PC-9 (cell line): Measurements from ENCODE around the gene CSRP1. TPM values are rescaled to one million over a fixed set of nuclear protein-coding genes. Genes with fewer than 3 reads are reported as not detected.

Experiments
- BruUV-seq: library from RNA; stranded (reverse); fragments of 400-500 nt; replicated peaks from 2 replicates; lab custom pipeline; 2021; lab: Mats Ljungman, UMichigan
- CTCF ChIA-PET: fragments of 300-600 bp; sonication (Branson Sonifier 250); formaldehyde crosslinking; loops from one replicate; lab custom pipeline; 2022; ENCODE audit warnings: antibody characterized with exemption; lab: Charles Lee
- POLR2A ChIA-PET: fragments of 300-600 bp; sonication (Branson Sonifier 250); formaldehyde crosslinking; loops from one replicate; lab custom pipeline; 2022; ENCODE audit warnings: antibody characterized with exemption; ENCODE audit not compliant: unreplicated experiment; lab: Charles Lee
- DNase-seq, 2 experiments: peaks; one replicate each; pipeline versions ENCODE4 v3.0.0 to v3.0.0-alpha.2; 2015 to 2022; ENCODE audit warnings: mixed read lengths in 1 of 2
- H2AFZ ChIP-seq: fragments of 200-600 bp; sonication (generic); 2 replicates; pipeline ENCODE4 v1.8.1; 2017; ENCODE audit warnings: antibody characterized with exemption
- H3F3A ChIP-seq: fragments of 200-600 bp; sonication (generic); 2 replicates; pipeline ENCODE4 v1.8.1; 2017; ENCODE audit warnings: antibody characterized with exemption, mild to moderate bottlenecking, low read depth; ENCODE audit not compliant: insufficient read depth
- H3K27ac ChIP-seq: fragments of 200-600 bp; sonication (generic); 2 replicates; pipeline ENCODE4 v1.6.1; 2016; ENCODE audit warnings: mixed run types
- H3K27me3 ChIP-seq: fragments of 200-600 bp; sonication (generic); 2 replicates; pipeline ENCODE4 v1.6.1; 2016; ENCODE audit warnings: low read depth, mixed run types; ENCODE audit not compliant: insufficient read depth
- H3K36me3 ChIP-seq: fragments of 200-600 bp; sonication (generic); 2 replicates; pipeline ENCODE4 v1.6.1; 2016; ENCODE audit warnings: low read depth, mixed run types
- H3K4me1 ChIP-seq: fragments of 200-600 bp; sonication (generic); replicated peaks from 2 replicates; pipeline ENCODE4 v1.6.1; 2016; ENCODE audit warnings: mixed run types; ENCODE audit not compliant: insufficient read depth
- H3K4me2 ChIP-seq: fragments of 200-600 bp; sonication (generic); 2 replicates; pipeline ENCODE4 v1.6.1; 2017; ENCODE audit warnings: mixed run types
- H3K4me3 ChIP-seq: fragments of 200-600 bp; sonication (generic); 2 replicates; pipeline ENCODE4 v1.6.1; 2016; ENCODE audit warnings: mixed run types
- H3K79me2 ChIP-seq: fragments of 200-600 bp; sonication (generic); 2 replicates; pipeline ENCODE4 v1.6.1; 2017; ENCODE audit warnings: low read depth, mixed run types
- H3K9me2 ChIP-seq: fragments of 200-600 bp; sonication (generic); 2 replicates; pipeline ENCODE4 v1.8.1; 2017; ENCODE audit warnings: mild to moderate bottlenecking; ENCODE audit not compliant: insufficient read depth
- H3K9me3 ChIP-seq: fragments of 200-600 bp; sonication (generic); 2 replicates; pipeline ENCODE4 v1.8.1; 2016; ENCODE audit warnings: low read depth; ENCODE audit not compliant: insufficient read depth
- H4K20me1 ChIP-seq: fragments of 200-600 bp; sonication (generic); 2 replicates; pipeline ENCODE4 v1.8.1; 2017; ENCODE audit not compliant: insufficient read depth
- CTCF ChIP-seq: fragments of 200-600 bp; sonication (generic); conservative IDR thresholded peaks from 2 replicates; pipeline ENCODE4 v1.6.1; 2017; ENCODE audit warnings: mixed run types, antibody characterized with exemption, mild to moderate bottlenecking, moderate library complexity
- EZH2 ChIP-seq: fragments of 200-600 bp; sonication (generic); IDR thresholded peaks from 2 replicates; pipeline ENCODE4 v1.8.0; 2017; ENCODE audit warnings: antibody characterized with exemption, low read depth
- intact Hi-C: fragments of 100-400 bp; cut with micrococcal nuclease; formaldehyde crosslinking; loops from one replicate; pipeline ENCODE4 v1.10.0; 2022; ENCODE audit not compliant: unreplicated experiment
- total RNA-seq: library from RNA; stranded (reverse); gene quantifications from 2 replicates; pipeline ENCODE4 v1.2.3, GENCODE V29; 2021

CSRP1 gene
- total RNA-seq, 1 experiment from 2014 or later: 61.3 TPM

- TF ChIP-seq CTCF (no peak), EZH2 (no peak)
- peak; percentile 81 to 99 for DNase-seq
- H3K27me3 ChIP-seq: no peaks in the 10 kb centered on the region
- H3K4me3 ChIP-seq: peak overlapping the region; percentile 43
- H3K27ac ChIP-seq: peak overlapping the region; percentile 100
- H3K36me3 ChIP-seq: peaks cover 19% of the 10 kb centered on the region
- CTCF ChIA-PET: interaction anchor here (0.9 to 1.6 kb wide), 3 partner anchors 13 to 26 kb away, joined by 3 to 5 read pairs (median 3); no protein-coding TSS in a partner anchor
- H3K4me1 ChIP-seq: peaks cover 88% of the 10 kb centered on the region
- no peaks in the 10 kb centered on the region for H4K20me1 ChIP-seq
- intact Hi-C loops: loop anchor here (2.0 to 10.0 kb wide), 4 partner anchors 28 to 884 kb away; partner anchors contain the start of genes LAD1, PPP1R12B and UBE2T
- POLR2A ChIA-PET: interaction anchor here (0.6 to 1.2 kb wide), 3 partner anchors 8 to 116 kb away, joined by 3 to 5 read pairs (median 4); partner anchors contain the start of gene PHLDA3
- H3K4me2 ChIP-seq: peak overlapping the region; percentile 85
- BruUV-seq: no TSS peak
- peaks cover 19% of the 10 kb centered on the region for H3K79me2 ChIP-seq
- peaks cover 63% of the 10 kb centered on the region for H3F3A ChIP-seq
- H3K9me2 ChIP-seq: no peaks in the 10 kb centered on the region
- no peak overlapping the region for H2AFZ ChIP-seq
- no peaks in the 10 kb centered on the region for H3K9me3 ChIP-seq
Measured at GRCh38 chr1:201460814-201461644, 45.9 kb downstream of the CSRP1 start.

GRCh38 chr1:201459775-201460174, 47.1 kb downstream of the CSRP1 start:
- Histone ChIP-seq H3F3A (peaks cover 66% of the 10 kb centered on the region), H3K4me3 (no peak overlapping the region), H3K9me2 (no peaks in the 10 kb centered on the region), H3K27ac (peak overlapping the region; percentile 100), H4K20me1 (no peaks in the 10 kb centered on the region), H3K27me3 (no peaks in the 10 kb centered on the region), H3K36me3 (peaks cover 7% of the 10 kb centered on the region), H2AFZ (no peak overlapping the region), H3K9me3 (no peaks in the 10 kb centered on the region), H3K79me2 (peaks cover 6% of the 10 kb centered on the region; the same call in 1 of the 2 replicates), H3K4me1 (peaks cover 83% of the 10 kb centered on the region), H3K4me2 (peak overlapping the region; percentile 85)
- intact Hi-C loops: loop anchor here (2.0 to 10.0 kb wide), 4 partner anchors 29 to 885 kb away; partner anchors contain the start of genes LAD1, PPP1R12B and UBE2T
- POLR2A ChIA-PET: no interaction called here
- DNase-seq: no peak
- TF ChIP-seq CTCF (no peak), EZH2 (no peak)
- BruUV-seq: no TSS peak
- CTCF ChIA-PET: no interaction called here

- Histone ChIP-seq H2AFZ (no peak overlapping the region), H3K36me3 (no peaks in the 10 kb centered on the region), H3K4me3 (no peak overlapping the region), H3K79me2 (no peaks in the 10 kb centered on the region), H4K20me1 (no peaks in the 10 kb centered on the region), H3K4me1 (peaks cover 76% of the 10 kb centered on the region), H3F3A (peaks cover 62% of the 10 kb centered on the region), H3K27me3 (no peaks in the 10 kb centered on the region), H3K4me2 (no peak overlapping the region), H3K27ac (peak overlapping the region; percentile 100), H3K9me2 (no peaks in the 10 kb centered on the region), H3K9me3 (no peaks in the 10 kb centered on the region)
- no peak for TF ChIP-seq EZH2
- TF ChIP-seq CTCF: no peak
- DNase-seq: no peak
- ChIA-PET POLR2A (no interaction called here), CTCF (interaction anchor here (0.5 kb wide), 1 partner anchor 11 kb away, joined by 4 read pairs; no protein-coding TSS in a partner anchor)
- intact Hi-C loops: no loop called here
- BruUV-seq: no TSS peak
Measured at GRCh38 chr1:201459052-201459451, 47.9 kb downstream of the CSRP1 start.
